Measurements from ENCODE around the gene METTL1. TPM values are rescaled to one million over a fixed set of nuclear protein-coding genes. Genes with fewer than 3 reads are reported as not detected.
"Not testable (repeated sequence)": the region's sequence is repeated elsewhere in the genome, so short reads cannot be mapped to it uniquely, and the experiment has no call there.

Gene METTL1
- total RNA-seq, 6 donors from 2014 or later: 1.3 to 30.2 (median 16.9) TPM

DNA sequence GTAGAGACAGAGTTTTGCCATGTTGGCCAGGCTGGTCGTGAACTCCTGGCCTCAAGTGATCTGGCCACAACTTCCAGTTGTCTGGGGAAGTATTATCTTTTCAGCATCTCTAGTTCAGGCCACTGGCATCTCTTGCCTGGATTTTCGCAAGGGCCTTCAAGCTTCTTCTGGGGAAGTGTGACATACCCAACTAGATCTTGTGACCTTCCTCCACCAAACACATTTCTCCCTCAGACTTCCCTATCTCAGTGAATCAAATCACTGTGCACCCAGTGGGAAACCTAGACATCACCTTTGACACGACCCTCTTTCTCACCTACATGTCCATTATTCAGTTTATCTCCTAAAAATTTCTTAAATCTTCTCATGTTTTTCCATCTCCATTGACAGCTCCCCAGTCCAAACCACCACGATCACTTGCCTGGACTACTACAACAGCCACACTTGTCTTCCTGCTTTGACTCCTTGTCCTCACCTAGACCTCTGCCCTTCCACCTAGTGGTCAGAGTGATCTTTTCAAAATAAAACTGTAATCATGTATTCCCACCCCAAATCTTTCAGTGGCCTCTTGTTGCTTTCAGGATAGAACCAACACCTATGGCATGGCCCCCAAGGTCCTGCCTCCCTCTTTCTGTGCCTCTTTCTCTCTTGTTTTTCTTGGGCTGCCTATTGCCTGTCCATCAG lies 3.8 kb upstream of the METTL1 start:
- WGBS, 2 donors: 74 to 79% methylated on average over 4 of the region's 4 CpGs
- no peak for DNase-seq
- no peak for ATAC-seq (ENCODE audit: low FRiP score in 2 of 2)
- no peak overlapping the region for H3K4me3 ChIP-seq
- no peak overlapping the region for H3K27ac ChIP-seq
- no peaks in the 10 kb centered on the region for H3K27me3 ChIP-seq
- peaks cover 16 to 29% (median 19%) of the 10 kb centered on the region in 4 donors for H3K4me1 ChIP-seq
- no peaks in the 10 kb centered on the region for H3K9me3 ChIP-seq
- TF ChIP-seq, protein P1, sequence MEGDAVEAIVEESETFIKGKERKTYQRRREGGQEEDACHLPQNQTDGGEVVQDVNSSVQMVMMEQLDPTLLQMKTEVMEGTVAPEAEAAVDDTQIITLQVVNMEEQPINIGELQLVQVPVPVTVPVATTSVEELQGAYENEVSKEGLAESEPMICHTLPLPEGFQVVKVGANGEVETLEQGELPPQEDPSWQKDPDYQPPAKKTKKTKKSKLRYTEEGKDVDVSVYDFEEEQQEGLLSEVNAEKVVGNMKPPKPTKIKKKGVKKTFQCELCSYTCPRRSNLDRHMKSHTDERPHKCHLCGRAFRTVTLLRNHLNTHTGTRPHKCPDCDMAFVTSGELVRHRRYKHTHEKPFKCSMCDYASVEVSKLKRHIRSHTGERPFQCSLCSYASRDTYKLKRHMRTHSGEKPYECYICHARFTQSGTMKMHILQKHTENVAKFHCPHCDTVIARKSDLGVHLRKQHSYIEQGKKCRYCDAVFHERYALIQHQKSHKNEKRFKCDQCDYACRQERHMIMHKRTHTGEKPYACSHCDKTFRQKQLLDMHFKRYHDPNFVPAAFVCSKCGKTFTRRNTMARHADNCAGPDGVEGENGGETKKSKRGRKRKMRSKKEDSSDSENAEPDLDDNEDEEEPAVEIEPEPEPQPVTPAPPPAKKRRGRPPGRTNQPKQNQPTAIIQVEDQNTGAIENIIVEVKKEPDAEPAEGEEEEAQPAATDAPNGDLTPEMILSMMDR (IDR thresholded peaks at IDR 0.05): no peak
- TF ChIP-seq POLR2A (IDR thresholded peaks at IDR 0.05) (no peak), EP300 (IDR thresholded peaks at IDR 0.05) (no peak), POLR2AphosphoS5 (IDR thresholded peaks at IDR 0.05) (no peak)
- peaks cover 0 to 16% (median 4%) of the 10 kb centered on the region in 4 donors for H3K36me3 ChIP-seq

DNA sequence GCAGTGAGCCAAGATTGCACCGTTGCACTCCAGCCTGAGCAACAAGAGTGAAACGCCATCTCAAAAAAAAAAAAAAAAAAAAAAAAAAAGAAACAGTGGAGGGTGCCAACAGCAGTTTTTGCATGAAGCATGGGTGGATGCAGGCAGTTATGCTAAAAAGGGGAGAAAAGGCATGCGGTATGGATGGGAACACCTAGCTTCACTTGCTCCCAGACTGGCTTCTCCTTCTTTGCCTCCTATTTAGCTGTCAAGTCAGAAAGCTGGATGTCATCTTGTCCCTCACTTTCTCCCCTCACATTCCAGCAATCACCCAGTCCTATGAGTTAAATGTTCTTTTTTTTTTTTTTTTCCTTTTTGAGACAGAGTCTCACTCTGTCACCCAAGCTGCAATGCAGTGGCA lies 3.1 kb upstream of the METTL1 start:
- peaks cover 0 to 16% (median 3%) of the 10 kb centered on the region in 4 donors for H3K36me3 ChIP-seq
- no peak overlapping the region for H3K27ac ChIP-seq
- H3K9me3 ChIP-seq: no peaks in the 10 kb centered on the region
- peaks cover 14 to 34% (median 19%) of the 10 kb centered on the region in 4 donors for H3K4me1 ChIP-seq
- 78 to 97% methylated on average over 3 of the region's 3 CpGs for WGBS, 2 donors
- H3K4me3 ChIP-seq: no peak overlapping the region
- ATAC-seq (ENCODE audit: low FRiP score in 2 of 2) (no peak), DNase-seq (no peak)
- H3K27me3 ChIP-seq: no peaks in the 10 kb centered on the region
- TF ChIP-seq, protein P1 (IDR thresholded peaks at IDR 0.05): no peak
- TF ChIP-seq POLR2A (IDR thresholded peaks at IDR 0.05): no peak
- TF ChIP-seq POLR2AphosphoS5 (IDR thresholded peaks at IDR 0.05): no peak
- TF ChIP-seq EP300 (IDR thresholded peaks at IDR 0.05): no peak

DNA sequence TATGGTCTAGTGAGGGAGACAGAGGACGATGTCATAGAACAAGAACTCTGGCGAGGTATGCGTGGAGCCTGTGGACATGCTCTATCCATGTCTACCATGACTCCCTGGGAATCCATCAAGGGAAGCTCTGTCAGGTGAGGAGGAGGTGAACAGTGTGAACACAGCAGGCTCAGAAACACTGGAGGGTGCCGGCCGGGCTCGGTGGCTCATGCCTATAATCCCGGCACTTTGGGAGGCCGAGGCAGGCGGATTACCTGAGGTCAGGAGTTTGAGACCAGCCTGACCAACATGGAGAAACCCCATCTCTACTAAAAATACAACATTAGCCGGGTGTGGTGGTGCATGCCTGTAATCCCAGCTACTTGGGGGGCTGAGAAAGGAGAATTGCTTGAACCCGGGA lies 2.7 kb upstream of the METTL1 start:
- WGBS, 2 donors: 96 to 97% methylated on average over 11 of the region's 11 CpGs
- peak in 1 of 2 donors; percentile 43 for DNase-seq
- not testable (repeated sequence) for H3K27ac ChIP-seq; H3K9me3 ChIP-seq; H3K4me3 ChIP-seq; H3K27me3 ChIP-seq; ATAC-seq (ENCODE audit: low FRiP score in 2 of 2)
- Histone ChIP-seq H3K36me3 (peaks cover 0 to 19% (median 3%) of the 10 kb centered on the region in 4 donors), H3K4me1 (peaks cover 14 to 30% (median 19%) of the 10 kb centered on the region in 4 donors)

DNA sequence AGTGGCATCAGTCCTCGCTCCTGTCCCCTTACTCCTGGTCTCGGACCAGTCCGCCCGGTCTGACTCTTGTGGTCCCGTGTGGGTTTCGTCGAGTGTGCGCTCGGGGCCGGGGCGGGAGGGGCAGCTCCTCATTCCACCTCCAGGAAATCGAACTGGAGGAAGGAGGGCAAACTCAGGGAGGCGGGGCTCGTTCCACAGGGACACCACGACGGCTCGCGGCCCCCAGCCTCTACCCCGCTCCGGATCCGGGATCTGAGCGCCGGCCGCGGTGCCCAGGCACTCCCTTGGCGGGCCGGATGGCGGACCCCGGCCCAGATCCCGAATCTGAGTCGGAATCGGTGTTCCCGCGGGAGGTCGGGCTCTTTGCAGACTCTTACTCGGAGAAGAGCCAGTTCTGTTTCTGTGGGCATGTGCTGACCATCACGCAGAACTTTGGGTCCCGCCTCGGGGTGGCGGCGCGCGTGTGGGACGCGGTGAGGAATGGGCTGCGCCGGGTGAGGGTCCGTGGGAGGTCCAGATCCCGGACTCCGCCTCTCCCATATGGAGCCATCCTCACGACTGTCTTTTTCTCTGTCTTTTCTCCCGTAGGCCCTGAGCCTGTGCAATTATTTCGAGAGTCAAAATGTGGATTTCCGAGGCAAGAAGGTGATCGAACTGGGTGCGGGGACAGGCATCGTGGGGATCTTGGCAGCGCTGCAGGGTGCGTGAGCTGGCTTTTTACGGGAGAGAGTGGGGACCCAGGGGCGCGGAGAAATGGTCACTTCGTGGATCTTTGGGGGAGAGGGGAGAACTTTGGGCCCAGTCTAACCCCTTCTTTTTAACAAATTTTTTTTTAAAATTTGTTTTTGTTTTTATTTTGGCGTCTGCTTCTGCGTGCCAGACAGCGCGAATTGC lies 771 bp upstream of the METTL1 start, which contains the start of gene EEF1AKMT3:
Gene EEF1AKMT3, plus strand, starts transcription at position 186 of the 894 bp plus-strand sequence. Its CDS starts 111 bp downstream, at position 297.
- H3K4me3 ChIP-seq: peak within 1 kb of the TSS; percentile 72 to 92 (median 85)
- peaks cover 14 to 30% (median 19%) of the 10 kb centered on the region in 4 donors for H3K4me1 ChIP-seq
- peaks cover 0 to 29% (median 9%) of the 10 kb centered on the region in 4 donors for H3K36me3 ChIP-seq
- ATAC-seq (ENCODE audit: low FRiP score in 2 of 2): peak; percentile 74 to 82
- DNase-seq: peak; percentile 77 to 90
- H3K27ac ChIP-seq: peak within 1 kb of the TSS; percentile 81 to 95 (median 92)
- no peak for TF ChIP-seq EP300 (IDR thresholded peaks at IDR 0.05)
- TF ChIP-seq, protein P1 (IDR thresholded peaks at IDR 0.05): peak in 1 of 6 experiments; percentile 21
- no peaks in the 10 kb centered on the region for H3K27me3 ChIP-seq
- 2 to 4% methylated on average over 31 to 44 of the region's 67 CpGs for WGBS, 2 donors
- H3K9me3 ChIP-seq: no peaks in the 10 kb centered on the region

DNA sequence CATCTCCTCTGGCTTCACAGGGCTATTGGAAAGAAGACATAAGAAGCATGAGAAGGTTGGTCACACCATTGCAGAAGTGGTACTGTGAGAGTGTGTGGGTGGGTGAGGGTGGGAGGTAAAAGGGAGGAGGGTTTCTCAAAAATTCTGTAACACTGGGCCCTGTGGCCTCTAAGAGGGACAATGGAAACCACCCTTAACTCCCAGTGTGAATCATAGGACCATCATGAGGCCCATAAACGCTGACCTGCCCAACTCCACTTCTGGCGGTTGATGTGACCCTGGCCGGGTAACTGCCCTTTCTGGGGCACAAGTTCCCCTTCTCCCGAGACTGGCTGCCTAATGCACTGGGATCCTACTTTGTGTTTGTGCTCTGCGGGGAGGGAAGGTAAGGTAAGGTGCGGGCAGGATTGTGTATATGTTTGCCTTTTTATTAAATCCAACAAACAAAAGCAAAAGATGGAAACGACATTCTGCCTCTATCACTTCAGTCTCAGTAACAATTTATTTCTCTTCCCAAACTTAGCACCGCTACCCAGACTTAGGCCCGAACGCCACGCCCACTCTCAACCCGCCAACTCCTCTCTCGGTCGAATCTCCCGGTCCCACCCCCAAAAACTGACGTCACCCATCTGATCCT lies 551 bp downstream of the METTL1 start:
- 2 to 4% methylated on average over 16 of the region's 16 CpGs for WGBS, 2 donors
- peak; percentile 80 to 91 for ATAC-seq (ENCODE audit: low FRiP score in 2 of 2)
- Histone ChIP-seq H3K4me1 (peaks cover 24 to 42% (median 28%) of the 10 kb centered on the region in 4 donors), H3K4me3 (peak overlapping the region; percentile 72 to 92 (median 85)), H3K27me3 (peaks cover 0 to 4% (median 2%) of the 10 kb centered on the region in 4 donors), H3K9me3 (no peaks in the 10 kb centered on the region), H3K27ac (peak overlapping the region; percentile 81 to 95 (median 92)), H3K36me3 (peaks cover 0 to 29% (median 9%) of the 10 kb centered on the region in 4 donors)
- TF ChIP-seq POLR2AphosphoS5 (IDR thresholded peaks at IDR 0.05) (no peak), EP300 (IDR thresholded peaks at IDR 0.05) (no peak), POLR2A (IDR thresholded peaks at IDR 0.05) (no peak)
- TF ChIP-seq, protein P1 (IDR thresholded peaks at IDR 0.05): no peak
- DNase-seq: peak in 1 of 2 donors; percentile 85
